Activated CD8-positive, alpha-beta memory T cell treated with anti-CD3 and anti-CD28 coated beads for 48 hours (primary cell): ENCODE measurements around the gene MOCOS.
"Not testable (repeated sequence)": the region's sequence is repeated elsewhere in the genome, so short reads cannot be mapped to it uniquely, and the experiment has no call there.

Experiments
- DNase-seq, 3 experiments: peaks; one replicate each; pipeline ENCODE4 v3.0.0-alpha.2; 2020; ENCODE audit warnings: low read depth in 2 of 3, low spot score in 2 of 3

MOCOS gene

DNA sequence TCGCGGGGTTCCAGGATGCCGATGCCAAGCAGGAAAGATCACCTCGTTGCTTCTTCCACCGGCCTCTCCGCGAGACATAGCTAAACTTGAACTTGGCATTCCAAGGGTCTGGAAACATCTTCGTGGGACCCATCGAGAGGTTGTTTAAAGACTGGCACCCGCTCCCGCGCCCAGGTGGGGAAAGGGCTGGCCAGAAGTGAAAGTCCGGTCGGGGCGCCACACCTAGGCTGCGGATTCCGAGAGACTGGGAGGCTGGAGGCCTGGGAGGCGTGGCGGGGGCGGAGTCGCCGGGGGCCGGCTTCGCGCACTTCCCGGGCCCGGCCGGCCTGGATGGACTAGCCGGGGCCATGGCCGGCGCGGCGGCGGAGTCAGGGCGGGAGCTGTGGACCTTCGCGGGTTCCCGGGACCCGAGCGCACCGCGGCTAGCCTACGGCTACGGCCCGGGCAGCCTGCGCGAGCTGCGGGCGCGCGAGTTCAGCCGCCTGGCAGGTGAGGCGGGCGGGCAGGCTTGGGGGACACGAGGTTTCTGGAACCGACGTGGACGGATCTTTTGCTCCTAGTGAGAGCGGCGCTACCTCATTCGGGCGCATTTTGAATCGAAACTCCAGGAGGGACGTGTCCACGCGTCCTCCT, at the start of gene MOCOS:
MOCOS (plus strand) TSS at position 305 of the 633 bp plus-strand sequence; CDS start at position 348, 43 bp downstream.
- no peak for DNase-seq

GRCh38 chr18:36139245-36139644, 48.1 kb upstream of the MOCOS start:
- DNase-seq, result no peak

DNA sequence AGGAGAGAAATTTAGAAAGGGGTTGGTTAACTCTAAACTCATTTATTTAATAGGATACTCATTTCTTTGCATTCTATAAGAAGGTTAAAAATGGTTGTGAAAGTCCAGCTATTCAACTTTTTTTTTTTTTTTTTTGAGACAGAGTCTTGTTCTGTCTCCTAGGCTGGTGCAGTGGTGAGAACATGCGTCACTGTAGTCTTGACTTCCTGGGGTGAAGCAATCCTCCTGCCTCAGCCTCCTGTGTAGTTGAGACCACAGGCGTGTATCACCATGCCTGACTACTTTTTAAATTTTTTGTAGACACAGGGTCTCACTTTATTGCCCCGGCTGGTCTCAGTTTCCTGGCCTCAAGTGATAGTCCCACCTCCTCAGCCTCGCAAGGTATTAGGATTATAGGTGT, 45.7 kb upstream of the MOCOS start:
- DNase-seq, result no peak

DNA sequence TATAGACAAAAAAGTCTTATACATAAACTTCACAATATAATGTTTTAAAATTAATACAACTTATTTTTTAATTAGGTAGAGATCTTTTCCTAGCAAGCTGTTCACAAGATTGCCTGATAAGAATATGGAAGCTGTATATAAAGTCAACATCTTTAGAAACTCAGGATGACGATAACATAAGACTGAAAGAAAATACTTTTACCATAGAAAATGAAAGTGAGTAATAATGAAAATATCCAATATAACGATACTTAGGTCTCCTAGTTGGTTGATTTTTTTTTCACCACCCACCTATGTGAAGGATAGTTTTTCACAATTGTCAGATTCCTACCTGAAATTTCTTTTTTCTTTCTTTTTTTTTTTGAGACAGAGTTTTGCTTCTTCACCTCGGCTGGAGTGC, 44.5 kb upstream of the MOCOS start:
- DNase-seq, result no peak

DNA sequence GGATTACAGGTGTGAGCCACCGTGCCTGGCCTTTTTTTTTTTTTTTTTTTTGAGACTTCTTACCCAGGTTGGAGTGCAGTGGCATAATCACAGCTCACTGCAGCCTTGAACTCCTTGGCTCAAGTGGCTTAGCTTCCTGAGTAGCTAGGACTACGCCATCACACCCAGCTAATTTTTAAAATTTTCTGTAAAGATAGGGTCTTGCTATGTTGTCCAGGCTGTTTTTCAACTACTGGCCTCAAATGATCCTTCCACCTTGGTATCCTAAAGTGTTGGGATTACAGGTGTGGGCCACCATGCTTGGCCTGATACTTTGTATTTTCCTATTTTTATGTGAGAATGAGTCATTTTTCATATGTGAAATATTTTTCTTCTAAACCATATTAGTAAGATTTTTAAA, 43.9 kb upstream of the MOCOS start:
- DNase-seq, result no peak

- DNase-seq, result no peak
Observed at GRCh38 chr18:36149514-36150289, 37.6 kb upstream of the MOCOS start.

DNA sequence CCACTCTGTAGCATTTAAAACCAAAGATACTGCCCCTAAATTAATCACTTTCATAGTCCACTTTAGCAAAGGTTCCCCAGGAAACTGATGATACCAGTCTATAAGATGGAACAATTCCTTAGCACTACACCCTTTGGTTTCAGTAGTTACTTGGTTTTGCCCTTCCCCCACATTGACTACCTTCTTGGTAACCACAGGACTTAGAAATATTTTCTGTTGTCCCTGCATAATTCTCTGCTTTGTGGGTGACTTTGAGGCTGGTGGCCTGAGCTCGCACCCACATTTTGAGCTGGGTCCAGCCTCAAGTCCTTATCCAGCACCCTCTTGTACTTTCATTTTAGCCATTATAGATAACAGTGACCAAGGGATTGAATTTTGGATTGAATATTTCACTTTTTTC, 34.5 kb upstream of the MOCOS start:
- DNase-seq, result no peak

DNA sequence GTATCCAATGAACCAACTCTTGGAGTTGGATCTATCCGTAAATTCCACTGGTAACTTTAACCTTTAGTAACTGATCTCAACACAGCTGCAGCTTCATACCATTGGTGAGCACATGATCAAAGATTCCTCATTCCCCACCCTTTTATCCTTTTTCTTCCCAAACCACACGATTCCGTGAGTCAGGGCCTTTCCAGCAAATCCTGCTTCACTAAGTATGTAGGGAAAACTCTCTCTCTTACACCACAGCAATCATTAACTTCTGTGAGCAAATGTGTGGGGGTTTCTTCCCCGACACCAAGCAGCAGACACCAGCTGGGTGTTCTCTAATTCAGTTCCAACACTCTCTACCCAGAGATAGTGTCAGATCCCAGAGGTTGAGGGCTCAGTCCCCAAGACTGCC, 34.1 kb upstream of the MOCOS start:
- no peak for DNase-seq

- no peak for DNase-seq
Observed at GRCh38 chr18:36153771-36154170, 33.5 kb upstream of the MOCOS start.

DNA sequence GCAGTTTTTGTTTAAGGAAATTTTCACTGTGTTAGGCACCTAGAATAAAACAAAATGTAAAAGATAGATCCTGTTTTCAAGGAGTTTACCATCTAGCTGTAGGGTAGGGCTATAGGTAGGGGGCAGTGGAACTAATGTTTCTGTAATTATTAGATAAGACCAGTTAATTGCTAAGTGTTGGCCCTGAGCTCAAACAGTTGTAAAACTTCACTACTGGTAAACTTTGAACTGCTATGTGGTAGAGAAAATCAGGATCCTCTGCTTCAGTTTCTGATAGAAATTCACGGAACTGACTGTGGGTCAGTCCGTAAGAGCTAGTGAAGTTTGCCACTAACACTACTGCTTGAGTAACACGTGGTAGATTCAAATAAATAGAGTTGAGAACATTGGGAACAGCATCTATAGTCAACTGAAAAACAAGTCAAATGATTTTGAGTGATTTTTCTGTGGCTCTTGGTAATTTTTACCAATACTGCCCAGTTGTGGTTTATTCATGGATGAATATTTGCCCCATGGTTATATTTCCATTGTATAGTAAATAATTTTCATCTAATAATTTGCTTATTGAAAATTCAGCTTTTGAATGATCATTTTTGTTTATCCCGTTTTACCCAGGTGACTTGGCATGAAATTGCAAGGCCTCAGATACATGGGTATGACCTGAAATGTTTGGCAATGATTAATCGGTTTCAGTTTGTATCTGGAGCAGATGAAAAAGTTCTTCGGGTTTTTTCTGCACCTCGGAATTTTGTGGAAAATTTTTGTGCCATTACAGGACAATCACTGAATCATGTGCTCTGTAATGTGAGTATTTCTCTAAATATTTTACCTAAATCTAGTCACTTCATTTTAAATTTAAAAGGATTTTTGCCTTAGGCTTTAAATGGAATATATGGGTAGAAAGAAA, 31.2 kb upstream of the MOCOS start:
- DNase-seq, result no peak

GRCh38 chr18:36157441-36157840, 29.9 kb upstream of the MOCOS start:
- no peak for DNase-seq

GRCh38 chr18:36158266-36158867, 28.9 kb upstream of the MOCOS start:
- no peak for DNase-seq

- DNase-seq, result no peak
Observed at GRCh38 chr18:36160959-36161371, 26.3 kb upstream of the MOCOS start.

- no peak for DNase-seq
Observed at GRCh38 chr18:36162981-36163380, 24.3 kb upstream of the MOCOS start.

GRCh38 chr18:36167692-36168218, 19.5 kb upstream of the MOCOS start:
- no peak for DNase-seq

DNA sequence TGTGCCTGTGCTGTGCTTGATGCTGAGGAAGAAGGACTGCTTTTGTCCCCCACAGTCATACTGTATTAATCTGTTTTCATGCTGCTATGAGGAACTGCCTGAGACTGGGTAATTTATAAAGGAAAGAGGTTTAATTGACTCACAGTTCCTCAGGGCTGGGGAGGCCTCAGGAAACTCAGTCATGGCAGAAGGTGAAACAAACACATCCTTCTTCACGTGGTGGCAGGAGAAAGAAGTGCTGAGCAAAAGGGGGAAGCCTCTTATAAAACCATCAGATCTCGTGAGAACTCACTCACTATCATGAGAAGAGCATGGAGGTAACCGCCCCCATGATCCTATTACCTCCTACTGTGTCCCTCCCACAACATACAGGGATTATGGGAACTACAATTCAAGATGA, 19.0 kb upstream of the MOCOS start:
- DNase-seq, result not testable (repeated sequence)

DNA sequence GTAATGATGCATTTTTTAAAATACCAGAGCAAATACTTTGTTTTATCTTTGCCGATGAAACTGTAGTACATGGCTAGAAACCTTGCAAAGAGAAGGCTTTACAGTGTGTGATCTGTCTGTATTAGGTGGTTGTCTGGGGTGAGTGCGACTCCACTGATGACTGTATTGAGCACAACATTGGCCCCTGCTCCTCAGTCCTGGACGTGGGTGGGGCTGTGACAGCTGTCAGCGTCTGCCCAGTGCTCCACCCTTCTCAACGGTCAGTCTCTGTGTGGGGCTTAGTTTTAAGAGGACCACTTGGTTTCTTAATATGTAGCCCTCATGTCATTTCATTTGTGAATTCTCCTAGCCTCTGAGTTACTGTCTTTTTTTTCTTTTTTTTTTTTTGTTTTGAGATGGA, 17.4 kb upstream of the MOCOS start:
- DNase-seq, result no peak

DNA sequence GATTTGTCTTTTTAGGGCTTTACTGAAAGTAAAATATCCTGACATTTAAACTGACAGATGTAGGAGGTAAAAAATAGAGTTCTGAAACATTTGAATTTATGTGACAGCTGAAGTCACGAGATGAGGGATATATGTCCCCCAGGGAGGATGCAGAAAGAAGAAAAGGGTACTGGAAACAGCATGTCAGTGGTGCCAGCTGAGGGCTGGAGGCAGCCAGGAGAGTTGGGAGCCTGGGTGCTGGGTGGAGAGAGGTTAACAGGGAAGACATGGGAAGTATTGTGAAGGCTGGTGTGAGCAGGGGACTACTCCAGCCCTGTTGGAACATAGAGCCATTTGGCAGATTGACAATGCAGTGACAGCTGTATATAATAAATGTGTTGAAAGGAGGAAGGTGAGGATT, 11.8 kb upstream of the MOCOS start:
- no peak for DNase-seq

DNA sequence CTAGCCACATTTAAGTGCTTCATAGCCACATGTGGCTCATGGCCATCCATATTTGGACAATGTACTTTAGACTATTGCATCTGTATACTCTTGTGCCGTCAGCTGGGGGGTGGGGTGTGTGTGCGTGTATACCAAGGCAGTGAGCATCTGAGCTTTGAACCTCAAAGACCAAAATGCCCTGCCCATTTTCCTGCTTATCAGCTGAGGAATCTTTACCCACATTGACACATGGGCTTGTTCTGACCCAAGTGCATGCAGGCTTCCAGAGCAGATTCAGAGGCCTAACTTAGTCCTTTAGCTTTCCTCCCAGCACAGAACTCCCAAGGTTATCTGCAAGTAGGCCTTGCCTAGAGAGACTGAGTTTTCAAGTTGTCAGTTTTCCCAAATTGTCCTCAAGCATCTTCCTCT, 11.1 kb upstream of the MOCOS start:
- no peak for DNase-seq

DNA sequence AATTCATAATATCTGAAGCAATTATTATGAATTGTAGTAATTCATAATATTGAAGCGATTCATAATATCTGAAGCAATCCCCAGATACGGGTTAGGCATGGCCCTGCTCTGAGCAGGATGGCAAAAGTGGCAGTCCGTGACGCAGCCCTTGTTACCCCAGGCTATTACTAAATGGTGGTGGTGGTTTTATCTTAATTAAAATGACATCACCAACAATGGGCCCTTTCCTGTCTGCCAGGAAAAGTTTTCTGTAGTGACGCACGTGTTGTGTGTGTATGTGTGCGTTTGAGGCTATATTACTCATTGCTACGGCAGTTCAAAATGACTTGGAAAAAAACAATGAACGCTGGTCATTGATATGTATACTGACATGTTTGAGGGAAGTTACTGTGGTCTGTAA, 10.6 kb upstream of the MOCOS start:
- no peak for DNase-seq

- DNase-seq, result no peak
Observed at GRCh38 chr18:36177913-36178312, 9.4 kb upstream of the MOCOS start.
